ENCODE data around the gene ATXN7L3. TPM values are rescaled to one million over a fixed set of nuclear protein-coding genes. Genes with fewer than 3 reads are reported as not detected.

ATXN7L3 gene
- total RNA-seq, 4 donors from 2014 or later = 4.6 to 98.4 (median 36.2) TPM

GRCh38 chr17:44229090-44229489, 29.4 kb upstream of the ATXN7L3 start:
- H3K27ac ChIP-seq = no peak overlapping the region
- H3K4me3 ChIP-seq = no peak overlapping the region
- DNase-seq = no peak
- TF ChIP-seq, protein P1, sequence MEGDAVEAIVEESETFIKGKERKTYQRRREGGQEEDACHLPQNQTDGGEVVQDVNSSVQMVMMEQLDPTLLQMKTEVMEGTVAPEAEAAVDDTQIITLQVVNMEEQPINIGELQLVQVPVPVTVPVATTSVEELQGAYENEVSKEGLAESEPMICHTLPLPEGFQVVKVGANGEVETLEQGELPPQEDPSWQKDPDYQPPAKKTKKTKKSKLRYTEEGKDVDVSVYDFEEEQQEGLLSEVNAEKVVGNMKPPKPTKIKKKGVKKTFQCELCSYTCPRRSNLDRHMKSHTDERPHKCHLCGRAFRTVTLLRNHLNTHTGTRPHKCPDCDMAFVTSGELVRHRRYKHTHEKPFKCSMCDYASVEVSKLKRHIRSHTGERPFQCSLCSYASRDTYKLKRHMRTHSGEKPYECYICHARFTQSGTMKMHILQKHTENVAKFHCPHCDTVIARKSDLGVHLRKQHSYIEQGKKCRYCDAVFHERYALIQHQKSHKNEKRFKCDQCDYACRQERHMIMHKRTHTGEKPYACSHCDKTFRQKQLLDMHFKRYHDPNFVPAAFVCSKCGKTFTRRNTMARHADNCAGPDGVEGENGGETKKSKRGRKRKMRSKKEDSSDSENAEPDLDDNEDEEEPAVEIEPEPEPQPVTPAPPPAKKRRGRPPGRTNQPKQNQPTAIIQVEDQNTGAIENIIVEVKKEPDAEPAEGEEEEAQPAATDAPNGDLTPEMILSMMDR (IDR thresholded peaks at IDR 0.05) = no peak
- no peak for TF ChIP-seq POLR2A (IDR thresholded peaks at IDR 0.05)
- H3K9me3 ChIP-seq = no peaks in the 10 kb centered on the region
- intact Hi-C loops (cut with DNase I; ENCODE audit: low total_unique reads) = no loop called here
- H3K4me1 ChIP-seq = no peaks in the 10 kb centered on the region
- H3K27me3 ChIP-seq = no peaks in the 10 kb centered on the region
- no peaks in the 10 kb centered on the region for H3K36me3 ChIP-seq

- peak in 1 of 2 donors; percentile 62 for DNase-seq
- intact Hi-C loops (cut with DNase I; ENCODE audit: low total_unique reads) = no loop called here
These were observed 23.9 kb upstream of the ATXN7L3 start for GRCh38 chr17:44223541-44224071.

DNA sequence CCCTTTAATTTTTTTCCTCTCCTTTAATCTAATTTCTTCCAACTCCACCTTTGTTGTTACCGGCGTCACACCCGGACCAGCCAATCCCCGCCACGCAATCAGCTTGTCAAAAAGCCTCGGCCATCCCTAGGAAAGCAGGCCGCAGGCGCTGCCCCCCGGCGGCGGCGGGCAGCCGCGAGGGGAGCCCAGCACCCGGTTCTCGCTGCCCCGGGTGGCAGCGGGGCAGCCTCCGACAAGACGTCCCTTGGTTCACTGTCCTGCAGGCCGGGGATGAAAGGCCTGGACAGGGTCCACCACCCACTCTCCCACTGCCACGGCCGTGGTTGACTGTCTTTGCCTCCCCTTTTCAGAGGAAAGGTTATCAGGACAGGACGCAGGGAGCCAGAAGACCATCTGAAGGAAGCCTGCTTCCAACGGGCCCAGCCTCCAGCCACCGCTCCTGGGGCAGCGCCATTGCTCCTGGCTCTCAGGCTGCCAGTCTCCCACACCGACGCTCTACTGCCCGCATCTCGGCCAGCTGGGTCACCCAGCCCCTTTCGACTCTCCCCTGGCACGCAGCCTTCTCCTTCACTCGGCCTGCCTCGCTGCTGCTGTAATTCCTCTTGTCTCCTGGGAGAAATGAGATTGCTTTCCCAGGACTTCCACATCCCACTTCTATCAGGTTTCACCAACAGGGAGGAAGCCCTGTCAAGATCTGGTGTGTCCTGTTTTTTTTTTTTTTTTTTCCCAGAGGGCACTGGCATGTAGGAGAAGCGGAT, 22.6 kb upstream of the ATXN7L3 start:
- peak; percentile 65 to 74 for TF ChIP-seq POLR2A (IDR thresholded peaks at IDR 0.05)
- TF ChIP-seq, protein P1 (IDR thresholded peaks at IDR 0.05) = peak; percentile 7 to 48 (median 28)
- H3K4me3 ChIP-seq = peak overlapping the region; percentile 59 to 95
- peak overlapping the region; percentile 98 to 100 for H3K27ac ChIP-seq
- no peaks in the 10 kb centered on the region for H3K36me3 ChIP-seq
- peak; percentile 81 to 85 for DNase-seq
- peaks cover 8 to 9% of the 10 kb centered on the region in 2 donors for H3K4me1 ChIP-seq
- H3K9me3 ChIP-seq = no peaks in the 10 kb centered on the region
- H3K27me3 ChIP-seq = no peaks in the 10 kb centered on the region
- intact Hi-C loops (cut with DNase I; ENCODE audit: low total_unique reads) = no loop called here

More at GRCh38 chr17:44223541-44224071, 23.9 kb upstream of the ATXN7L3 start:
- TF ChIP-seq, protein P1 (IDR thresholded peaks at IDR 0.05) = no peak
- no peak for TF ChIP-seq POLR2A (IDR thresholded peaks at IDR 0.05)
- Histone ChIP-seq H3K9me3 (no peaks in the 10 kb centered on the region), H3K27me3 (no peaks in the 10 kb centered on the region), H3K4me3 (no peak overlapping the region), H3K36me3 (no peaks in the 10 kb centered on the region), H3K27ac (peak overlapping the region; percentile 98 to 100), H3K4me1 (no peaks in the 10 kb centered on the region)

- DNase-seq = no peak
- intact Hi-C loops (cut with DNase I; ENCODE audit: low total_unique reads) = no loop called here
- Histone ChIP-seq H3K9me3 (no peaks in the 10 kb centered on the region), H3K4me1 (peaks cover 12% of the 10 kb centered on the region in 2 donors), H3K4me3 (peak overlapping the region; percentile 59 to 95), H3K36me3 (no peaks in the 10 kb centered on the region), H3K27me3 (no peaks in the 10 kb centered on the region), H3K27ac (peak overlapping the region; percentile 98 to 100)
- TF ChIP-seq, protein P1 (IDR thresholded peaks at IDR 0.05) = no peak
- TF ChIP-seq POLR2A (IDR thresholded peaks at IDR 0.05) = no peak
These were observed 22.1 kb upstream of the ATXN7L3 start for GRCh38 chr17:44221862-44222111.

GRCh38 chr17:44221084-44221861, 21.6 kb upstream of the ATXN7L3 start:
- H3K9me3 ChIP-seq = no peaks in the 10 kb centered on the region
- peak overlapping the region; percentile 59 to 95 for H3K4me3 ChIP-seq
- peak overlapping the region; percentile 98 to 100 for H3K27ac ChIP-seq
- TF ChIP-seq, protein P1 (IDR thresholded peaks at IDR 0.05) = peak in 1 of 4 experiments; percentile 20
- peak in 1 of 2 donors; percentile 32 for TF ChIP-seq POLR2A (IDR thresholded peaks at IDR 0.05)
- intact Hi-C loops (cut with DNase I; ENCODE audit: low total_unique reads) = no loop called here
- DNase-seq = peak; percentile 71 to 72
- H3K4me1 ChIP-seq = peaks cover 12 to 16% of the 10 kb centered on the region in 2 donors
- H3K36me3 ChIP-seq = no peaks in the 10 kb centered on the region
- H3K27me3 ChIP-seq = no peaks in the 10 kb centered on the region

Data from uterus (tissue), 4 donors.